SK-N-SH (cell line): ENCODE data around the gene SEPTIN12. TPM values are rescaled to one million over a fixed set of nuclear protein-coding genes. Genes with fewer than 3 reads are reported as not detected.

ENCODE experiments used
- CTCF ChIA-PET: fragments of 300-600, 350-600 bp; formaldehyde crosslinking; extraction: SDS; loops from one replicate; lab custom pipeline; 2021; lab: Yijun Ruan, JAX
- POLR2A ChIA-PET: fragments of 350-600 bp; sonication (Branson Sonifier 250); formaldehyde crosslinking; extraction: SDS; loops from one replicate; lab custom pipeline; 2020; ENCODE audit warnings: antibody characterized with exemption, inconsistent platforms; lab: Yijun Ruan, JAX
- DNase-seq: peaks from one replicate; pipeline ENCODE4 v3.0.0; 2012
- H2AFZ ChIP-seq: fragments of 200-600 bp; sonication (generic); 2 replicates; pipeline ENCODE4 v1.8.1; 2016; ENCODE audit warnings: antibody characterized with exemption, mild to moderate bottlenecking, low read depth
- H3F3A ChIP-seq: fragments of 200-600 bp; sonication (generic); replicated peaks from 2 replicates; pipeline ENCODE3; 2016; ENCODE audit warnings: antibody characterized with exemption, mild to moderate bottlenecking; ENCODE audit not compliant: insufficient read depth
- H3K27ac ChIP-seq, 2 experiments: fragments of 200-500 bp in 1 of 2; fragments of 200-600 bp in 1 of 2; sonication (Bioruptor generic) in 1 of 2; sonication (generic), shearing (Covaris generic) in 1 of 2; 2 replicates each; pipeline versions ENCODE4 v1.5.1 to v1.6.1; 2014 to 2016; ENCODE audit warnings: low read depth in 2 of 2, inconsistent platforms in 1 of 2, low read length in 1 of 2, mild to moderate bottlenecking in 1 of 2, mixed read lengths in 1 of 2
- H3K27me3 ChIP-seq: fragments of 200-600 bp; sonication (generic), shearing (Covaris generic); 2 replicates; pipeline ENCODE4 v1.6.1; 2016; ENCODE audit warnings: mixed run types; ENCODE audit not compliant: insufficient read depth
- H3K36me3 ChIP-seq, 2 experiments: fragments of 200-500 bp in 1 of 2; fragments of 200-600 bp in 1 of 2; sonication (Bioruptor generic) in 1 of 2; sonication (generic) in 1 of 2; replicated peaks in 1 of 2; 2 replicates each; pipeline versions ENCODE3 to v1.5.1; 2014 to 2016; ENCODE audit warnings: low read length in 1 of 2, mild to moderate bottlenecking in 1 of 2; ENCODE audit not compliant: insufficient read depth in 2 of 2, control insufficient read depth in 1 of 2
- H3K4me1 ChIP-seq, 2 experiments: fragments of 200-500 bp in 1 of 2; fragments of 200-600 bp in 1 of 2; sonication (Bioruptor generic) in 1 of 2; sonication (generic), shearing (Covaris generic) in 1 of 2; 2 replicates each; pipeline versions ENCODE4 v1.5.1 to v1.6.1; 2014 to 2016; ENCODE audit warnings: low read depth in 1 of 2, low read length in 1 of 2, mixed run types in 1 of 2; ENCODE audit not compliant: insufficient read depth in 2 of 2, control insufficient read depth in 1 of 2
- H3K4me2 ChIP-seq: fragments of 200-600 bp; sonication (generic), shearing (Covaris generic); 2 replicates; pipeline ENCODE4 v1.6.1; 2017; ENCODE audit warnings: mixed run types
- H3K4me3 ChIP-seq, 2 experiments: fragments of 200-500 bp in 1 of 2; fragments of 200-600 bp in 1 of 2; sonication (Bioruptor generic) in 1 of 2; sonication (generic), shearing (Covaris generic) in 1 of 2; 2 replicates each; pipeline versions ENCODE4 v1.5.1 to v1.8.1; 2014 to 2016; ENCODE audit warnings: low read depth in 2 of 2, inconsistent platforms in 1 of 2, low read length in 1 of 2, mild to moderate bottlenecking in 1 of 2, mixed read lengths in 1 of 2, moderate library complexity in 1 of 2
- H3K79me2 ChIP-seq: fragments of 200-600 bp; sonication (generic); 2 replicates; pipeline ENCODE4 v1.8.1; 2017; ENCODE audit warnings: mild to moderate bottlenecking; ENCODE audit not compliant: insufficient read depth
- H3K9ac ChIP-seq: fragments of 200-600 bp; sonication (generic); 2 replicates; pipeline ENCODE4 v1.6.1; 2017; ENCODE audit warnings: mixed run types
- H3K9me2 ChIP-seq: fragments of 200-600 bp; sonication (generic); 2 replicates; pipeline ENCODE4 v1.6.1; 2017; ENCODE audit warnings: mixed run types
- H3K9me3 ChIP-seq: fragments of 200-600 bp; sonication (generic); 2 replicates; pipeline ENCODE4 v1.6.1; 2017; ENCODE audit warnings: mixed run types, mild to moderate bottlenecking, moderate library complexity
- H4K20me1 ChIP-seq: fragments of 200-600 bp; sonication (generic); 2 replicates; pipeline ENCODE4 v1.6.1; 2017; ENCODE audit warnings: mild to moderate bottlenecking, mixed run types; ENCODE audit not compliant: insufficient read depth
- CHD2 ChIP-seq: fragments of 150-350 bp; IDR thresholded peaks from 2 replicates; pipeline ENCODE4 v1.6.1; 2018; ENCODE audit warnings: low read length; ENCODE audit not compliant: partially characterized antibody
- ELF1 ChIP-seq: IDR thresholded peaks from 2 replicates; pipeline ENCODE4 v1.4.0; 2012
- EZH2phosphoT487 ChIP-seq: fragments of 200-600 bp; sonication (generic); IDR thresholded peaks from 2 replicates; pipeline ENCODE4 v1.6.1; 2017; ENCODE audit warnings: low read depth, mixed run types, mild to moderate bottlenecking, antibody characterized with exemption, moderate library complexity, borderline replicate concordance
- FOSL2 ChIP-seq: IDR thresholded peaks from 2 replicates; pipeline ENCODE4 v1.4.0; 2012; ENCODE audit warnings: low read depth, mild to moderate bottlenecking, moderate library complexity, borderline replicate concordance
- FOXJ3 ChIP-seq: sonication (generic); formaldehyde crosslinking; IDR thresholded peaks from 2 replicates; pipeline ENCODE4 v1.5.1; 2020; ENCODE audit warnings: mild to moderate bottlenecking, missing genetic modification reagents
- FOXM1 ChIP-seq: IDR thresholded peaks from 2 replicates; pipeline ENCODE4 v1.4.0; 2012; ENCODE audit warnings: low read depth, mild to moderate bottlenecking
- GATA2 ChIP-seq: sonication (generic); formaldehyde crosslinking; IDR thresholded peaks from 2 replicates; pipeline ENCODE4 v1.5.0; 2020; ENCODE audit warnings: mild to moderate bottlenecking, missing genetic modification reagents
- JUND ChIP-seq: IDR thresholded peaks from 2 replicates; pipeline ENCODE4 v1.4.0; 2012
- MEF2A ChIP-seq: IDR thresholded peaks from 2 replicates; pipeline ENCODE4 v1.4.0; 2012; ENCODE audit warnings: low read depth, borderline replicate concordance
- MXI1 ChIP-seq: IDR thresholded peaks from 2 replicates; pipeline ENCODE4 v1.6.1; 2012; ENCODE audit warnings: mild to moderate bottlenecking, low read depth, low read length, improper control_type of control experiment
- RCOR1 ChIP-seq: fragments of 150-350 bp; IDR thresholded peaks from 2 replicates; pipeline ENCODE4 v1.6.1; 2017; ENCODE audit warnings: antibody characterized with exemption, low read length
- SIN3A ChIP-seq: IDR thresholded peaks from 2 replicates; pipeline ENCODE4 v1.6.1; 2012; ENCODE audit warnings: low read depth, mild to moderate bottlenecking, low read length, moderate library complexity, borderline replicate concordance
- TEAD4 ChIP-seq: IDR thresholded peaks from 2 replicates; pipeline ENCODE4 v1.4.0; 2012; ENCODE audit warnings: mild to moderate bottlenecking, borderline replicate concordance; ENCODE audit not compliant: insufficient read depth
- USF1 ChIP-seq: IDR thresholded peaks from 2 replicates; pipeline ENCODE4 v1.4.0; 2012; ENCODE audit warnings: low read depth, borderline replicate concordance
- YY1 ChIP-seq: IDR thresholded peaks from 2 replicates; pipeline ENCODE4 v1.4.0; 2012; ENCODE audit warnings: low read depth, mild to moderate bottlenecking
- ZBTB33 ChIP-seq: IDR thresholded peaks from 2 replicates; pipeline ENCODE4 v1.4.0; 2012; ENCODE audit warnings: low read depth, borderline replicate concordance
- WGBS: methylation state at CpG from one replicate; pipeline ENCODE4 v1.1.6; 2017; ENCODE audit warnings: low lambda C conversion rate; 5-methylcytosine and 5-hydroxymethylcytosine counted together
- polyA plus RNA-seq, 3 experiments: library from polyadenylated mRNA; depleted of rRNA; stranded (reverse); fragments of >200 nt; gene quantifications; 2 replicates each; pipeline ENCODE4 v1.2.3, GENCODE V29; 2012
- TF ChIP-seq, protein P1 (sequence below): IDR thresholded peaks from 2 replicates; pipeline ENCODE4; 2012

The SEPTIN12 gene
- polyA plus RNA-seq, 1 of the 3 experiments (the other 2 are of a cell fraction) = 0.07 TPM

DNA sequence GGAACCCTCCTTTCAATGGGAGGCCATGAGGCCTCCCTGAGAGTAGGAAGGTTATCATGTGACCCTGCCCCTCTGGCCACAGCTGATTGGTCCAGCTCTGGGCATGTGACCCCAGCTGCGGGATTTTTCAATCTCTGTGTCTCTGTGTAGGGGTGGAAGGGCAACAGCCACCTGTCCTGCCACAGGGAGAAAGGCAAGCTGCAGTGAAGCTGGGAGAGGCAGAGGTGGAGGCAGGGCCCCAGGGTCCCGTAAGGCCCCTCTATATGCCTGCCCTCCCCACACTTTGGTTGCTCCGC, 42.9 kb downstream of the SEPTIN12 start:
- Histone ChIP-seq H2AFZ (no peak overlapping the region), H3K9me3 (no peaks in the 10 kb centered on the region), H3K27me3 (no peaks in the 10 kb centered on the region), H4K20me1 (no peaks in the 10 kb centered on the region), H3K27ac (no peak overlapping the region), H3F3A (no peaks in the 10 kb centered on the region), H3K9ac (no peak overlapping the region), H3K36me3 (no peaks in the 10 kb centered on the region), H3K4me2 (no peak overlapping the region), H3K79me2 (no peaks in the 10 kb centered on the region), H3K4me3 (no peak overlapping the region), H3K4me1 (no peaks in the 10 kb centered on the region; a peak in 1 of 4 replicates), H3K9me2 (no peaks in the 10 kb centered on the region)
- 100% methylated on average over 3 of the region's 3 CpGs for WGBS
- TF ChIP-seq USF1 = peak; percentile 72; the same call in 1 of the 2 replicates
- TF ChIP-seq TEAD4 = no peak
- DNase-seq = peak; percentile 41
- CTCF ChIA-PET = no interaction called here
- POLR2A ChIA-PET = interaction anchor here (1.3 kb wide), 1 partner anchor 11 kb away, joined by 3 read pairs; the partner anchor contains the start of genes ANKS3 and DNAAF8

DNA sequence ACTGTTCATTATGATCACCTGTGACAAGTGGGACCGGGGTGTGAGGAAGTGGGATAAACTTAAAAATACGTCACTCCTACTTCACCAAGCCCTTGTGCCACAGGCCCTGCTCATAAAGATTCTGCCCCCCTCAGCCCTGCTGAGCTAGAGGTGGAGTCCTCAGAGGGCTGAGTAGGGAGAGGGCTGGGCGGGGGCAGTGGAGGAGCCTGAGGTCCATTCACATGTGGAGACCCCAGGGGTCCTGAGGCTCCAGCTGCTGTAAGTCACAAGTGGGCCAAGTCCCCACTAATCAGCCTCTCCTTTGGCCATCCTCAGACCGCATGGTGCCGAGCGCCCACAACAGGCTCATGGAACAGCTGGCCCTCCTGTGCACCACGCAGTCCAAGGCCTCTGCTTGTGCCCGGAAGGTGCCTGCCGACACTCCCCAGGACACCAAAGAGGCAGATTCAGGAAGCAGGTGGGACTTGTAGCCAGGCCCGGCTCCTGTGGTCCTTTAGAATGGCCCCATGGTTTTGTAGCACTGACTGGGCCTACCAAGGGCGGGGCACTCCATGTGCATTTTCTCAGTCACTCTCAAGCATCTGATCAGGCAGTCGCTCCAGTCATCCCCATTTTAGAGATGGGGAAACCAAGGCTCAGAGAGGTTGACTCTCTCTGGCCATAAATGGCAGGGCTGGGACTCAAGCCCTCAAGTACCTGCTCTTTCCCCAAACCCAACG, 43.4 kb downstream of the SEPTIN12 start:
- H3K9me3 ChIP-seq = no peaks in the 10 kb centered on the region
- H4K20me1 ChIP-seq = no peaks in the 10 kb centered on the region
- ChIA-PET CTCF (no interaction called here), POLR2A (interaction anchor here (1.3 kb wide), 1 partner anchor 11 kb away, joined by 3 read pairs; the partner anchor contains the start of genes ANKS3 and DNAAF8)
- no peak overlapping the region for H3K4me3 ChIP-seq
- H3K27me3 ChIP-seq = no peaks in the 10 kb centered on the region
- no peaks in the 10 kb centered on the region for H3F3A ChIP-seq
- no peak for DNase-seq
- H3K36me3 ChIP-seq = no peaks in the 10 kb centered on the region
- no peak overlapping the region for H3K4me2 ChIP-seq
- H3K9me2 ChIP-seq = no peaks in the 10 kb centered on the region
- no peaks in the 10 kb centered on the region; a peak in 1 of 4 replicates for H3K4me1 ChIP-seq
- 78% methylated on average over 6 of the region's 13 CpGs for WGBS
- no peak overlapping the region for H3K27ac ChIP-seq
- TF ChIP-seq ELF1 (no peak), USF1 (no peak), FOXJ3 (no peak), CHD2 (no peak), YY1 (no peak), FOSL2 (no peak)
- TF ChIP-seq, all 33 proteins: peak for 0
- H3K9ac ChIP-seq = no peak overlapping the region
- no peaks in the 10 kb centered on the region for H3K79me2 ChIP-seq
- no peak overlapping the region for H2AFZ ChIP-seq

DNA sequence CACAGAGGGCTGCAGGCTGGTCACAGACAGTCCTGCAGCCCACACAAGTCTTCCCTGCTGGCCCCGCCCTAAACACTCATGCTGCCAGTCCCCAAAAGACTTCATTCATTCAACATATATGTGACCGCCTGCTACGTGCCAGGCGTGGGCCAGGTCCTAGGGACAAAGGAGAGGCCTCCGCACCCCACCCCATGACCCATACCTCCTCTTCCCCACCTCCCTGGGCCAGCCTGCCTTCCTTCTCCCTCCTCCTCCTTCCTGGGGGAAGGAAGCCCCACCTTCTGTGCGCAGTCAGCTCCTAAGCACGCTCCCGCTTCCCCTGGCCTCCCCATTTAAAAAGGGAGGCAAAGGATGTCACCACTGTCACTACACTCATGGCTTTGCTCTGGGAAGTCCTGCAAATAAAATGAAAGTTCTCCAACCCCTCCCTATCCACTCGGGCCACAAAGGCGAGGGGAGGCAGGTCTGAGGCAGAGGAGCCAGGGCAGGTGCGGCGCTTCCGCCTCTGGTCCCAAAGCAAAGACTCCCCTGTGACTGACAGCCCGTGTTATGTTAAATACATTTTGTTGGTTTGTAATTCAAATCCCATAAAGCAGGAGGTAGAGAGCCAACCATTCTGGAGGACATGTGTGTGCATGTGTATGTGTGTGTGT, 44.8 kb downstream of the SEPTIN12 start:
- DNase-seq = no peak
- Histone ChIP-seq H4K20me1 (no peaks in the 10 kb centered on the region), H2AFZ (no peak overlapping the region), H3K4me3 (no peak overlapping the region), H3K9me3 (no peaks in the 10 kb centered on the region), H3K36me3 (no peaks in the 10 kb centered on the region), H3K79me2 (no peaks in the 10 kb centered on the region), H3K27ac (no peak overlapping the region), H3K9ac (no peak overlapping the region), H3F3A (no peaks in the 10 kb centered on the region), H3K9me2 (no peaks in the 10 kb centered on the region), H3K27me3 (no peaks in the 10 kb centered on the region), H3K4me2 (no peak overlapping the region), H3K4me1 (no peaks in the 10 kb centered on the region; a peak in 1 of 4 replicates)
- ChIA-PET POLR2A (no interaction called here), CTCF (interaction anchor here (0.6 kb wide), 1 partner anchor 37 kb away, joined by 3 read pairs; no protein-coding TSS in a partner anchor)
- WGBS = 89% methylated on average over 9 of the region's 14 CpGs
- TF ChIP-seq GATA2 (CRISPR knock-in tag) = no peak
- no peak for TF ChIP-seq MXI1
- no peak for TF ChIP-seq ZBTB33
- no peak for TF ChIP-seq MEF2A
- TF ChIP-seq EZH2phosphoT487 = no peak
- TF ChIP-seq, protein P1, sequence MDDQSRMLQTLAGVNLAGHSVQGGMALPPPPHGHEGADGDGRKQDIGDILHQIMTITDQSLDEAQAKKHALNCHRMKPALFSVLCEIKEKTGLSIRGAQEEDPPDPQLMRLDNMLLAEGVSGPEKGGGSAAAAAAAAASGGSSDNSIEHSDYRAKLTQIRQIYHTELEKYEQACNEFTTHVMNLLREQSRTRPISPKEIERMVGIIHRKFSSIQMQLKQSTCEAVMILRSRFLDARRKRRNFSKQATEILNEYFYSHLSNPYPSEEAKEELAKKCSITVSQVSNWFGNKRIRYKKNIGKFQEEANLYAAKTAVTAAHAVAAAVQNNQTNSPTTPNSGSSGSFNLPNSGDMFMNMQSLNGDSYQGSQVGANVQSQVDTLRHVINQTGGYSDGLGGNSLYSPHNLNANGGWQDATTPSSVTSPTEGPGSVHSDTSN = no peak
- TF ChIP-seq JUND = no peak
- no peak for TF ChIP-seq RCOR1
- TF ChIP-seq SIN3A = no peak
- TF ChIP-seq FOXM1 = no peak
